ENCODE results near the gene NKAIN4.
A peak's percentile ranks its signal among the peaks of the same experiment; 100 is the strongest.

NKAIN4 gene

GRCh38 chr20:63293456-63293855, 39.2 kb upstream of the NKAIN4 start:
- POLR2A ChIA-PET (ENCODE audit: low non-redundant PET): no interaction called here

GRCh38 chr20:63292904-63293303, 38.6 kb upstream of the NKAIN4 start, which contains the start of gene COL20A1:
Gene COL20A1, plus strand, starts transcription at chr20:63293186. Its CDS starts 1,922 bp downstream, at chr20:63295108.
- no peak for DNase-seq (ENCODE audit: low spot score)
- H3K27ac ChIP-seq: no peak within 1 kb of the TSS
- no peak for TF ChIP-seq CTCF (conservative IDR thresholded peaks at IDR 0.05; ENCODE audit: low read depth)
- POLR2A ChIA-PET (ENCODE audit: low non-redundant PET): no interaction called here
- CTCF ChIA-PET: interaction anchor here (1.7 to 3.1 kb wide), 2 partner anchors 58 to 70 kb away, joined by 5 to 17 read pairs; no protein-coding TSS in a partner anchor

More at GRCh38 chr20:63293456-63293855, 39.2 kb upstream of the NKAIN4 start:
- no peak overlapping the region for H3K27ac ChIP-seq
- CTCF ChIA-PET: interaction anchor here (0.6 to 3.1 kb wide), 3 partner anchors 59 to 70 kb away, joined by 3 to 17 read pairs (median 5); no protein-coding TSS in a partner anchor
- DNase-seq (ENCODE audit: low spot score): no peak
- no peak for TF ChIP-seq CTCF (conservative IDR thresholded peaks at IDR 0.05; ENCODE audit: low read depth)

GRCh38 chr20:63292292-63292701, 38.0 kb upstream of the NKAIN4 start:
- no peak overlapping the region for H3K27ac ChIP-seq
- no peak for DNase-seq (ENCODE audit: low spot score)
- POLR2A ChIA-PET (ENCODE audit: low non-redundant PET): no interaction called here
- no peak for TF ChIP-seq CTCF (conservative IDR thresholded peaks at IDR 0.05; ENCODE audit: low read depth)
- CTCF ChIA-PET: interaction anchor here (0.5 to 3.1 kb wide), 3 partner anchors 17 to 69 kb away, joined by 3 to 17 read pairs (median 11); no protein-coding TSS in a partner anchor

GRCh38 chr20:63291811-63292210, 37.5 kb upstream of the NKAIN4 start:
- ChIA-PET CTCF (interaction anchor here (0.5 to 3.1 kb wide), 8 partner anchors 11 to 478 kb away, joined by 3 to 17 read pairs (median 3); no protein-coding TSS in a partner anchor), POLR2A (ENCODE audit: low non-redundant PET) (no interaction called here)
- no peak for DNase-seq (ENCODE audit: low spot score)
- TF ChIP-seq CTCF (conservative IDR thresholded peaks at IDR 0.05; ENCODE audit: low read depth): no peak
- H3K27ac ChIP-seq: no peak overlapping the region

GRCh38 chr20:63290677-63291472, 36.6 kb upstream of the NKAIN4 start:
- POLR2A ChIA-PET (ENCODE audit: low non-redundant PET): no interaction called here
- CTCF ChIA-PET: interaction anchor here (0.6 to 3.1 kb wide), 17 partner anchors 10 to 791 kb away, joined by 3 to 17 read pairs (median 3); no protein-coding TSS in a partner anchor
- peak; percentile 90 for TF ChIP-seq CTCF (conservative IDR thresholded peaks at IDR 0.05; ENCODE audit: low read depth)
- H3K27ac ChIP-seq: no peak overlapping the region
- peak; percentile 80 for DNase-seq (ENCODE audit: low spot score)

GRCh38 chr20:63290136-63290676, 35.9 kb upstream of the NKAIN4 start:
- DNase-seq (ENCODE audit: low spot score): no peak
- POLR2A ChIA-PET (ENCODE audit: low non-redundant PET): no interaction called here
- no peak for TF ChIP-seq CTCF (conservative IDR thresholded peaks at IDR 0.05; ENCODE audit: low read depth)
- H3K27ac ChIP-seq: no peak overlapping the region
- CTCF ChIA-PET: interaction anchor here (0.5 to 3.4 kb wide), 11 partner anchors 10 to 92 kb away, joined by 3 to 17 read pairs (median 3); no protein-coding TSS in a partner anchor
